Activated B cell treated with CpG ODN at 0.5 μM for 24 hours (primary cell): ENCODE measurements around the gene MACROD2. TPM values are rescaled to one million over a fixed set of nuclear protein-coding genes. Genes with fewer than 3 reads are reported as not detected.

ENCODE experiments used
- ATAC-seq: fragments of 200-7000 bp; cut with Tn5 transposase; one replicate; pipeline ENCODE4 v1.10.0; 2021; ENCODE audit warnings: low read depth, mild to moderate bottlenecking, moderate library complexity
- CTCF ChIA-PET: fragments of 350-600 bp; sonication (Branson Sonifier 250); formaldehyde crosslinking; loops from one replicate; lab custom pipeline; 2021; ENCODE audit warnings: antibody characterized with exemption; lab: Charles Lee
- POLR2A ChIA-PET: fragments of 350-600 bp; sonication (Branson Sonifier 250); formaldehyde crosslinking; loops from one replicate; lab custom pipeline; 2021; ENCODE audit warnings: antibody characterized with exemption; lab: Charles Lee
- DNase-seq: peaks from one replicate; pipeline ENCODE4 v3.0.0; 2022
- H3K27ac Mint-ChIP-seq: one replicate; pipeline ENCODE4 v1.8.0; 2020; ENCODE audit warnings: mixed read lengths
- H3K27me3 Mint-ChIP-seq: one replicate; pipeline ENCODE4 v1.8.0; 2021; ENCODE audit warnings: mixed read lengths
- H3K36me3 Mint-ChIP-seq: one replicate; pipeline ENCODE4 v1.8.0; 2021; ENCODE audit warnings: low read depth, mixed read lengths
- H3K4me1 Mint-ChIP-seq: one replicate; pipeline ENCODE4 v1.8.0; 2021; ENCODE audit warnings: mixed read lengths
- H3K4me3 Mint-ChIP-seq: one replicate; pipeline ENCODE4 v1.8.0; 2020; ENCODE audit warnings: mild to moderate bottlenecking, mixed read lengths
- H3K9me3 Mint-ChIP-seq: one replicate; pipeline ENCODE4 v1.8.0; 2020; ENCODE audit warnings: mixed read lengths
- intact Hi-C: fragments of 100-400 bp; cut with micrococcal nuclease; formaldehyde crosslinking; loops from one replicate; pipeline ENCODE4 v1.15.1; 2024
- total RNA-seq: library from RNA; stranded (reverse); gene quantifications from 2 replicates; pipeline ENCODE4 v1.2.3, GENCODE V29; 2022
- TF ChIP-seq, protein P1 (sequence below): fragments of 200-600 bp; IDR thresholded peaks from one replicate; pipeline ENCODE4 v1.8.0; 2022; ENCODE audit warnings: antibody characterized with exemption, mild to moderate bottlenecking

The MACROD2 gene
- total RNA-seq = 54.8 and 55.1 TPM in 2 replicates

DNA sequence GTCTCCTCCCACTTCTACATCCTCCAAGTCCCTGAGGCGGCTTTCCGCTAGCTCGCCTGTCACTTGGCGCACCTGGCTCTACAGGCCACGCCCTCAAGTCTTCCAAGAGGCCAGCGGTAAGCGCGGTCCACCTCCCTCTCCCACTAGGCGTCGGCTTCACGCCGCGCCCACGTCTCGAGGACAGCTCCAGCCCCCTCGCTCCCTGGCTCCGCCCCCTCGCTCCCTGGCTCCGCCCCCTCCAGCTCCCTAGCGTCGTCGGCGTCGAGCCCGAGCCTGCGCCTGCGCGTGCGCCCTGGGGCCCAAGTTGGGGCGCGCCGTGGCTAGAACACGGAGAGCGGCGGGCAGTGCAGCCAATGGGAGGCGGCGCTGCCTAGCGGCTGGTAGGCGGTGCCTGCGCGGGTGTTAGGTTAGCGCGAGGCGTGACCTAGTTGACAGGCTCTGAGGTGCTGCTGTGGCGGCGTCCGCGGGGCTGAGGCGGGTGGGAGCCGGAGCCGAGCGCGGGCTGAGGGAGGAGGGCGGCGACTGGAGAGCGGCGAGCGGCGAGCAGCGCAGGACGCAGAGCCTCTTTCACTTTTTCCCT lies at the start of gene MACROD2:
TSS of gene MACROD2 (plus strand) at position 431 of the 580 bp plus-strand sequence.
- intact Hi-C loops = no loop called here
- no peak for ATAC-seq
- H3K27me3 Mint-ChIP-seq = peaks cover 19% of the 10 kb centered on the region
- no peak within 1 kb of the TSS for H3K27ac Mint-ChIP-seq
- no peak for DNase-seq
- ChIA-PET CTCF (no interaction called here), POLR2A (no interaction called here)
- peak within 1 kb of the TSS; percentile 44 for H3K4me3 Mint-ChIP-seq
- H3K4me1 Mint-ChIP-seq = peaks cover 3% of the 10 kb centered on the region
- TF ChIP-seq, protein P1, sequence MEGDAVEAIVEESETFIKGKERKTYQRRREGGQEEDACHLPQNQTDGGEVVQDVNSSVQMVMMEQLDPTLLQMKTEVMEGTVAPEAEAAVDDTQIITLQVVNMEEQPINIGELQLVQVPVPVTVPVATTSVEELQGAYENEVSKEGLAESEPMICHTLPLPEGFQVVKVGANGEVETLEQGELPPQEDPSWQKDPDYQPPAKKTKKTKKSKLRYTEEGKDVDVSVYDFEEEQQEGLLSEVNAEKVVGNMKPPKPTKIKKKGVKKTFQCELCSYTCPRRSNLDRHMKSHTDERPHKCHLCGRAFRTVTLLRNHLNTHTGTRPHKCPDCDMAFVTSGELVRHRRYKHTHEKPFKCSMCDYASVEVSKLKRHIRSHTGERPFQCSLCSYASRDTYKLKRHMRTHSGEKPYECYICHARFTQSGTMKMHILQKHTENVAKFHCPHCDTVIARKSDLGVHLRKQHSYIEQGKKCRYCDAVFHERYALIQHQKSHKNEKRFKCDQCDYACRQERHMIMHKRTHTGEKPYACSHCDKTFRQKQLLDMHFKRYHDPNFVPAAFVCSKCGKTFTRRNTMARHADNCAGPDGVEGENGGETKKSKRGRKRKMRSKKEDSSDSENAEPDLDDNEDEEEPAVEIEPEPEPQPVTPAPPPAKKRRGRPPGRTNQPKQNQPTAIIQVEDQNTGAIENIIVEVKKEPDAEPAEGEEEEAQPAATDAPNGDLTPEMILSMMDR = no peak
- H3K36me3 Mint-ChIP-seq = no peaks in the 10 kb centered on the region
- H3K9me3 Mint-ChIP-seq = peaks cover 14% of the 10 kb centered on the region

DNA sequence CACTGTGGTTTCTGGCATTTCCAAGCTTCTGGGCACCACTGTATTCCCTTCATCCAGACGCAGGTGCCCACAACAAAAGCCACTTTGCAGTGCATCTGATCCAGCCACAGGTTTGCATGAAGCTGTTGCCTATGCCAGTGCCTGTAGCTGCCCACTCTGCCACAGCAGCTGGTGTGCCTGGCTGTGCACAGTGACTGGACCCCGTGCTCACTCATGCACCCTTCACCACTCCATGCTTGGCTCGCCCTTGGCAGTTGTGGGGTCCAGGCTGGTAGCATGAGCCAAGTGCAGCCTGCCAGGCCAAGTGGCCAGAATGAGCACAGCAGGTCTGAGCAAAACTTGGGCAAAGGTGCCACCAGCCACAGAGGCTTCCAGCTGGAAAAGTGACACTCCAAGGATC lies 47.6 kb upstream of the MACROD2 start:
- Mint-ChIP-seq H3K27ac (no peak overlapping the region), H3K36me3 (no peaks in the 10 kb centered on the region), H3K4me1 (no peaks in the 10 kb centered on the region), H3K27me3 (no peaks in the 10 kb centered on the region), H3K4me3 (no peak overlapping the region), H3K9me3 (peaks cover 5% of the 10 kb centered on the region)
- CTCF ChIA-PET = no interaction called here
- TF ChIP-seq, protein P1 = no peak
- no peak for DNase-seq
- ATAC-seq = no peak
- POLR2A ChIA-PET = no interaction called here
- intact Hi-C loops = no loop called here

DNA sequence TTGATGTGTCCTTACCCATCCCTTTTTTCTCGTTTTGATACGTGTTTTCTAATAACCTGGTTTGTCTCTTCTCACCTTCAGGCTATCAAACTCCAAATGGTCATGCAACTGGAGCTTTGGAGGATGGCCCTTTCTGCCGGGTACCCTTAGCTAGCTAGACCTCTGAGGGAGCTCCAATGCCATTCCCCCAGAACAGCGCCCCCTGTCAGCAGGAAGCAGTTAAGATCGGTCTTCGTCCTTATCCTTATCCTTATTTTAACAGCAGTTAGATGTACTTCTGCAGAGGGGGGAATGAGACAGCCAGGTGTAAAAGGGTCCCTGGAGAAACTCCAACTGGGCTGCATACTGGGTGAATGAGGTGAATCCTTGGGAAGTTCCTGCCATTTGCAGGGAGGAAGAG lies 42.1 kb upstream of the MACROD2 start:
- H3K36me3 Mint-ChIP-seq = no peaks in the 10 kb centered on the region
- ChIA-PET CTCF (no interaction called here), POLR2A (no interaction called here)
- ATAC-seq = no peak
- intact Hi-C loops = no loop called here
- no peaks in the 10 kb centered on the region for H3K4me1 Mint-ChIP-seq
- H3K27ac Mint-ChIP-seq = no peak overlapping the region
- TF ChIP-seq, protein P1 = no peak
- DNase-seq = no peak
- H3K27me3 Mint-ChIP-seq = no peaks in the 10 kb centered on the region
- H3K4me3 Mint-ChIP-seq = no peak overlapping the region
- peaks cover 5% of the 10 kb centered on the region for H3K9me3 Mint-ChIP-seq

DNA sequence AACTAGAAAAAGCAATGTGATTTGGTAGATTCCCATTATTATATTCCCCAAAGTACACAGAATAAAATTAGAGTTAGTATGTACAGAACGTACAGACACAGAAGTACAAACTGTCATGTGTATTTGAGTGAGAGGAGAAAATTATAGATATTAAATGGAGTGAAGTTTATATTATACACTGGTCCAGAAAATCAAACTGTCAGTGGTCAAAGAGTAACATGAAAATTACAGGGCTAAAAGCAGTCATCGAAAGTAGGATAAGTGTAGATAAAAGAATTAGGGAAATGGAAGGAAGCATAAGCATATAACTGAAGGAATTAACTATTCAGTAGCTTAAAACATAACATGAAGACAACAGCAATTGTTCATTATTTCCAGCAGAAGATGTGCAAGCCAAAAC lies 35.2 kb upstream of the MACROD2 start:
- ATAC-seq = no peak
- TF ChIP-seq, protein P1 = no peak
- Mint-ChIP-seq H3K27me3 (no peaks in the 10 kb centered on the region), H3K27ac (no peak overlapping the region), H3K4me1 (no peaks in the 10 kb centered on the region), H3K9me3 (no peaks in the 10 kb centered on the region), H3K36me3 (no peaks in the 10 kb centered on the region), H3K4me3 (no peak overlapping the region)
- intact Hi-C loops = no loop called here
- ChIA-PET POLR2A (no interaction called here), CTCF (no interaction called here)
- no peak for DNase-seq

DNA sequence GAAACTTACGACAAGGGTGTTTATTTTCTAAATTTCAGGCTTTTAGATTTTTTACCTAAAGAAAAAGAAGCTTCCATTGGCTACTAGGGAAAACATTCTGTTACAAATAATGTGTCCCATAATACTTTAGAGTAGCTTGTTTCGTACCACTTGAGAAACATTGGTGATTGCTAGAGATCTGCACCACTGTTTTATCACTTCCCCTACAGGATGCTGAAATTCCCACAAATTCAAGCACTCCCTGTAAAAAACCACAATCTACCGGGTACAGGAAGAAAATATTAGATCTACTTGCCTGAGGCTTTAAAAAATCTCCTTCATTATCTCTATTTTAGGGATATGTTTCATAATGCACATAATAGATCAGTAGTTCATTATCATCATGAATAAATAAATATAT lies 34.8 kb upstream of the MACROD2 start:
- ChIA-PET POLR2A (no interaction called here), CTCF (no interaction called here)
- intact Hi-C loops = no loop called here
- TF ChIP-seq, protein P1 = no peak
- H3K27ac Mint-ChIP-seq = no peak overlapping the region
- H3K9me3 Mint-ChIP-seq = no peaks in the 10 kb centered on the region
- ATAC-seq (no peak), DNase-seq (no peak)
- no peaks in the 10 kb centered on the region for H3K27me3 Mint-ChIP-seq
- no peak overlapping the region for H3K4me3 Mint-ChIP-seq
- no peaks in the 10 kb centered on the region for H3K4me1 Mint-ChIP-seq
- no peaks in the 10 kb centered on the region for H3K36me3 Mint-ChIP-seq
